Measurements from ENCODE around the gene ITLN2.

The ITLN2 gene

GRCh38 chr1:160999376-160999775, 44.8 kb upstream of the ITLN2 start:
- Histone ChIP-seq H3K4me1 (ENCODE audit: insufficient read depth, low read length, poor library complexity, severe bottlenecking) (peaks cover 3% of the 10 kb centered on the region), H2AFZ (ENCODE audit: low read length) (no peak overlapping the region), H3F3A (ENCODE audit: low read depth) (no peaks in the 10 kb centered on the region), H3K9ac (ENCODE audit: low read depth, low read length, poor library complexity, severe bottlenecking) (no peak overlapping the region), H4K20me1 (ENCODE audit: insufficient read depth, low read length, poor library complexity, severe bottlenecking) (no peaks in the 10 kb centered on the region), H3K79me2 (ENCODE audit: insufficient read depth, low read length) (no peaks in the 10 kb centered on the region), H3K36me3 (ENCODE audit: insufficient read depth, low read length) (peaks cover 31% of the 10 kb centered on the region; the same call in 1 of the 2 replicates), H3K4me2 (ENCODE audit: low read depth, low read length, poor library complexity, severe bottlenecking) (no peak overlapping the region), H3K9me3 (ENCODE audit: insufficient read depth, low read depth, low read length) (no peaks in the 10 kb centered on the region), H3K4me3 (ENCODE audit: low read length, poor library complexity, severe bottlenecking) (no peak overlapping the region), H3K9me2 (replicated peaks; ENCODE audit: low read depth, low read length) (no peaks in the 10 kb centered on the region), H3K27me3 (ENCODE audit: insufficient read depth, low read length, poor library complexity, severe bottlenecking) (no peaks in the 10 kb centered on the region)
- TF ChIP-seq, protein P1, sequence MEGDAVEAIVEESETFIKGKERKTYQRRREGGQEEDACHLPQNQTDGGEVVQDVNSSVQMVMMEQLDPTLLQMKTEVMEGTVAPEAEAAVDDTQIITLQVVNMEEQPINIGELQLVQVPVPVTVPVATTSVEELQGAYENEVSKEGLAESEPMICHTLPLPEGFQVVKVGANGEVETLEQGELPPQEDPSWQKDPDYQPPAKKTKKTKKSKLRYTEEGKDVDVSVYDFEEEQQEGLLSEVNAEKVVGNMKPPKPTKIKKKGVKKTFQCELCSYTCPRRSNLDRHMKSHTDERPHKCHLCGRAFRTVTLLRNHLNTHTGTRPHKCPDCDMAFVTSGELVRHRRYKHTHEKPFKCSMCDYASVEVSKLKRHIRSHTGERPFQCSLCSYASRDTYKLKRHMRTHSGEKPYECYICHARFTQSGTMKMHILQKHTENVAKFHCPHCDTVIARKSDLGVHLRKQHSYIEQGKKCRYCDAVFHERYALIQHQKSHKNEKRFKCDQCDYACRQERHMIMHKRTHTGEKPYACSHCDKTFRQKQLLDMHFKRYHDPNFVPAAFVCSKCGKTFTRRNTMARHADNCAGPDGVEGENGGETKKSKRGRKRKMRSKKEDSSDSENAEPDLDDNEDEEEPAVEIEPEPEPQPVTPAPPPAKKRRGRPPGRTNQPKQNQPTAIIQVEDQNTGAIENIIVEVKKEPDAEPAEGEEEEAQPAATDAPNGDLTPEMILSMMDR (conservative IDR thresholded peaks at IDR 0.05; ENCODE audit: low read length): no peak; the same call in 1 of the 2 replicates
- TF ChIP-seq EZH2phosphoT487 (IDR thresholded peaks at IDR 0.05; ENCODE audit: borderline replicate concordance): no peak

GRCh38 chr1:160997323-160998038, 42.9 kb upstream of the ITLN2 start:
- Histone ChIP-seq H3K9me3 (ENCODE audit: insufficient read depth, low read depth, low read length) (no peaks in the 10 kb centered on the region), H3K4me2 (ENCODE audit: low read depth, low read length, poor library complexity, severe bottlenecking) (no peak overlapping the region), H3K27me3 (ENCODE audit: insufficient read depth, low read length, poor library complexity, severe bottlenecking) (no peaks in the 10 kb centered on the region), H4K20me1 (ENCODE audit: insufficient read depth, low read length, poor library complexity, severe bottlenecking) (no peaks in the 10 kb centered on the region), H3K36me3 (ENCODE audit: insufficient read depth, low read length) (peaks cover 31% of the 10 kb centered on the region; the same call in 1 of the 2 replicates), H3K4me1 (ENCODE audit: insufficient read depth, low read length, poor library complexity, severe bottlenecking) (peaks cover 3% of the 10 kb centered on the region), H3K9me2 (replicated peaks; ENCODE audit: low read depth, low read length) (no peaks in the 10 kb centered on the region), H3K4me3 (ENCODE audit: low read length, poor library complexity, severe bottlenecking) (no peak overlapping the region), H3F3A (ENCODE audit: low read depth) (no peaks in the 10 kb centered on the region), H3K9ac (ENCODE audit: low read depth, low read length, poor library complexity, severe bottlenecking) (no peak overlapping the region), H3K79me2 (ENCODE audit: insufficient read depth, low read length) (no peaks in the 10 kb centered on the region), H2AFZ (ENCODE audit: low read length) (peak overlapping the region; percentile 5; the same call in 1 of the 2 replicates)
- TF ChIP-seq, protein P1 (conservative IDR thresholded peaks at IDR 0.05; ENCODE audit: low read length): peak; percentile 82
- TF ChIP-seq EZH2phosphoT487 (IDR thresholded peaks at IDR 0.05; ENCODE audit: borderline replicate concordance): no peak

- Histone ChIP-seq H3K9ac (ENCODE audit: low read depth, low read length, poor library complexity, severe bottlenecking) (no peak overlapping the region), H3K9me3 (ENCODE audit: insufficient read depth, low read depth, low read length) (no peaks in the 10 kb centered on the region), H3F3A (ENCODE audit: low read depth) (no peaks in the 10 kb centered on the region), H3K4me1 (ENCODE audit: insufficient read depth, low read length, poor library complexity, severe bottlenecking) (peaks cover 3% of the 10 kb centered on the region), H3K36me3 (ENCODE audit: insufficient read depth, low read length) (peaks cover 31% of the 10 kb centered on the region; the same call in 1 of the 2 replicates), H3K27me3 (ENCODE audit: insufficient read depth, low read length, poor library complexity, severe bottlenecking) (no peaks in the 10 kb centered on the region), H3K79me2 (ENCODE audit: insufficient read depth, low read length) (no peaks in the 10 kb centered on the region), H4K20me1 (ENCODE audit: insufficient read depth, low read length, poor library complexity, severe bottlenecking) (no peaks in the 10 kb centered on the region), H2AFZ (ENCODE audit: low read length) (no peak overlapping the region), H3K4me2 (ENCODE audit: low read depth, low read length, poor library complexity, severe bottlenecking) (no peak overlapping the region), H3K9me2 (replicated peaks; ENCODE audit: low read depth, low read length) (no peaks in the 10 kb centered on the region), H3K4me3 (ENCODE audit: low read length, poor library complexity, severe bottlenecking) (no peak overlapping the region)
- TF ChIP-seq, protein P1 (conservative IDR thresholded peaks at IDR 0.05; ENCODE audit: low read length): no peak
- no peak for TF ChIP-seq EZH2phosphoT487 (IDR thresholded peaks at IDR 0.05; ENCODE audit: borderline replicate concordance)
These were observed 41.6 kb upstream of the ITLN2 start for GRCh38 chr1:160996178-160996577.

Measured in Loucy (cell line).